ENCODE results near the gene ARHGEF4. TPM values are rescaled to one million over a fixed set of nuclear protein-coding genes. Genes with fewer than 3 reads are reported as not detected.

ARHGEF4 gene
- total and polyA plus RNA-seq, 2 donors (not counting 3 experiments of a cell fraction or from before 2014, with no cell fraction given): not detected

GRCh38 chr2:130823886-130824491, 12.7 kb upstream of the ARHGEF4 start:
- no peaks in the 10 kb centered on the region for H3K4me1 ChIP-seq (ENCODE audit: control insufficient read depth, extremely low read depth, insufficient read depth, low read length)
- no peak overlapping the region for H3K27ac ChIP-seq (ENCODE audit: insufficient read depth, low read depth, low read length)
- no peaks in the 10 kb centered on the region for H3K9me3 ChIP-seq (replicated peaks; ENCODE audit: control insufficient read depth, insufficient read depth, low read length)
- H2AFZ ChIP-seq (ENCODE audit: low read depth, low read length): no peak overlapping the region
- intact Hi-C loops (cut with micrococcal nuclease) (loop anchor here (2.0 kb wide), 1 partner anchor 25 kb away; no protein-coding TSS in a partner anchor), dilution Hi-C loops (cut with MboI; ENCODE audit: extremely low pct_ligation_motif_present, low sequenced_read_pairs) (no loop called here)
- TF ChIP-seq GATA2 (IDR thresholded peaks at IDR 0.05; ENCODE audit: insufficient read depth, insufficient read length, low read depth, low read length) (no peak), CTCF (IDR thresholded peaks at IDR 0.05; ENCODE audit: extremely low read depth in 1 of 2, insufficient read depth in 1 of 2, low read depth in 1 of 2, low read length in 2 of 2) (no peak), POLR2AphosphoS5 (IDR thresholded peaks at IDR 0.05; ENCODE audit: insufficient read depth, low read depth, low read length) (no peak), EZH2 (IDR thresholded peaks at IDR 0.05; ENCODE audit: borderline replicate concordance, low read depth, low read length, severe bottlenecking) (no peak), JUN (IDR thresholded peaks at IDR 0.05; ENCODE audit: borderline replicate concordance, insufficient read depth, insufficient read length, low read depth) (no peak), MYC (IDR thresholded peaks at IDR 0.05; ENCODE audit: low read depth, low read length) (no peak), MAX (IDR thresholded peaks at IDR 0.05; ENCODE audit: insufficient read depth, insufficient read length) (no peak)
- no peaks in the 10 kb centered on the region for H3K27me3 ChIP-seq (ENCODE audit: control insufficient read depth in 2 of 2, insufficient read depth in 2 of 2, low read length in 2 of 2)
- no peak overlapping the region for H3K9ac ChIP-seq (replicated peaks; ENCODE audit: extremely low read depth, insufficient read depth, low read length)
- H3K79me2 ChIP-seq (ENCODE audit: control insufficient read depth, insufficient read depth, low read length): no peaks in the 10 kb centered on the region
- POLR2A ChIA-PET: no interaction called here
- CTCF ChIA-PET: interaction anchor here (2.2 kb wide), 1 partner anchor 26 kb away, joined by 13 read pairs; no protein-coding TSS in a partner anchor
- FAIRE-seq (no peak), DNase-seq (ENCODE audit: low read depth, low spot score) (no peak)
- no peaks in the 10 kb centered on the region for H3K9me1 ChIP-seq (replicated peaks; ENCODE audit: control insufficient read depth, extremely low read depth, insufficient read depth, low read length)
- no peaks in the 10 kb centered on the region for H3K36me3 ChIP-seq (ENCODE audit: control insufficient read depth in 2 of 2, extremely low read depth in 1 of 2, insufficient read depth in 2 of 2, low read length in 2 of 2)
- no peak overlapping the region for H3K4me2 ChIP-seq (ENCODE audit: insufficient read depth, low read length)
- no peaks in the 10 kb centered on the region for H4K20me1 ChIP-seq (replicated peaks; ENCODE audit: control insufficient read depth, extremely low read depth, insufficient read depth, low read length)
- H3K4me3 ChIP-seq (replicated peaks in 1 of 3; ENCODE audit: insufficient read depth in 1 of 3, low read depth in 1 of 3, low read length in 3 of 3): no peak overlapping the region
- no TSS peak for BruUV-seq (replicated peaks)

Data from endothelial cell of umbilical vein (primary cell).